Left lung (tissue), 10 donors: ENCODE measurements around the gene TMEM45B. TPM values are rescaled to one million over a fixed set of nuclear protein-coding genes. Genes with fewer than 3 reads are reported as not detected.

ENCODE experiments used
- ATAC-seq: fragments of 200-7000 bp; cut with Tn5 transposase; one replicate; pipeline ENCODE4 v1.9.1; 2020; ENCODE audit warnings: moderate library complexity
- DNase-seq, 4 donors: peaks; one replicate each; pipeline ENCODE4 v3.0.0-alpha.2; 2013 to 2020
- H3K27ac ChIP-seq, 2 donors: fragments of 200-600 bp; sonication (generic) in 1 of 2; one replicate each; pipeline versions ENCODE4 v1.5.0 to v1.8.0; 2020 to 2021
- H3K27me3 ChIP-seq, 2 donors: fragments of 200-600 bp; sonication (generic) in 1 of 2; one replicate each; pipeline versions ENCODE4 v1.5.0 to v1.8.0; 2020 to 2021
- H3K36me3 ChIP-seq, 2 donors: fragments of 200-600 bp; sonication (generic) in 1 of 2; one replicate each; pipeline versions ENCODE4 v1.5.0 to v1.8.0; 2020 to 2021
- H3K4me1 ChIP-seq, 2 donors: fragments of 200-600 bp; one replicate each; pipeline ENCODE4 v1.8.0; 2021
- H3K4me3 ChIP-seq, 2 donors: fragments of 200-600 bp; sonication (generic) in 1 of 2; one replicate each; pipeline versions ENCODE4 v1.5.0 to v1.8.0; 2020 to 2021; ENCODE audit warnings: mild to moderate bottlenecking in 1 of 2
- H3K9me3 ChIP-seq, 2 donors: fragments of 200-600 bp; sonication (generic) in 1 of 2; one replicate each; pipeline versions ENCODE4 v1.5.0 to v1.8.0; 2020 to 2021
- CTCF ChIP-seq, 2 donors: fragments of 200-600 bp; sonication (generic) in 1 of 2; IDR thresholded peaks; one replicate each; pipeline versions ENCODE4 v1.5.0 to v1.8.0; 2021; ENCODE audit warnings: antibody characterized with exemption in 2 of 2
- intact Hi-C, 2 donors: fragments of 100-400 bp; cut with DNase I; formaldehyde crosslinking; loops; one replicate each; pipeline versions ENCODE4 v1.11.2 to v1.14.2; 2022
- polyA plus RNA-seq, 6 donors: library from polyadenylated mRNA; unstranded; fragments of 120-200 nt; gene quantifications; one replicate each; pipeline ENCODE4 v1.2.1, GENCODE V29; 2013; ENCODE audit not compliant: insufficient read length in 6 of 6
- total RNA-seq, 2 donors: library from RNA; stranded (reverse); fragmentation: NEBNext Ultra II Directional; extraction: Animal tissue kit (Norgen Biotek cat#: 25700); gene quantifications; one replicate each; pipeline ENCODE4 v1.2.1, GENCODE V29; 2021
- donor health status: DM: no; HTN: yes; CAD: no.
- donor health status: DM: no; HTN: no; CAD: no.

The TMEM45B gene
- total and polyA plus RNA-seq, 8 donors = 2.0 to 24.3 (median 2.7) TPM

- no peak for TF ChIP-seq CTCF (IDR thresholded peaks at IDR 0.05)
- Histone ChIP-seq H3K9me3 (no peaks in the 10 kb centered on the region), H3K4me1 (peaks cover 7 to 15% of the 10 kb centered on the region in 2 donors), H3K27ac (no peak overlapping the region), H3K27me3 (no peaks in the 10 kb centered on the region), H3K36me3 (no peaks in the 10 kb centered on the region), H3K4me3 (no peak overlapping the region)
- ATAC-seq (no peak), DNase-seq (no peak)
- intact Hi-C loops = no loop called here
These were observed 36.6 kb downstream of the TMEM45B start for GRCh38 chr11:129852125-129852740.

- intact Hi-C loops = no loop called here
- peaks cover 0 to 4% of the 10 kb centered on the region in 2 donors for H3K36me3 ChIP-seq
- H3K4me1 ChIP-seq = peaks cover 7 to 15% of the 10 kb centered on the region in 2 donors
- H3K27ac ChIP-seq = peak overlapping the region in 1 of 2 donors; percentile 57
- H3K27me3 ChIP-seq = no peaks in the 10 kb centered on the region
- no peak overlapping the region for H3K4me3 ChIP-seq
- no peak for TF ChIP-seq CTCF (IDR thresholded peaks at IDR 0.05)
- DNase-seq = peak in 3 of 4 donors; percentile 41 to 82 (median 73)
- H3K9me3 ChIP-seq = no peaks in the 10 kb centered on the region
- ATAC-seq = peak; percentile 81
These were observed 38.0 kb downstream of the TMEM45B start for GRCh38 chr11:129853518-129854231.

GRCh38 chr11:129854232-129854805, 38.7 kb downstream of the TMEM45B start:
- intact Hi-C loops = no loop called here
- no peak for TF ChIP-seq CTCF (IDR thresholded peaks at IDR 0.05)
- Histone ChIP-seq H3K36me3 (peaks cover 0 to 10% of the 10 kb centered on the region in 2 donors), H3K27me3 (no peaks in the 10 kb centered on the region), H3K27ac (peak overlapping the region in 1 of 2 donors; percentile 57), H3K4me1 (peaks cover 7 to 15% of the 10 kb centered on the region in 2 donors), H3K9me3 (no peaks in the 10 kb centered on the region), H3K4me3 (no peak overlapping the region)
- DNase-seq (no peak), ATAC-seq (peak; percentile 52)

GRCh38 chr11:129855086-129855485, 39.4 kb downstream of the TMEM45B start:
- intact Hi-C loops = no loop called here

More at GRCh38 chr11:129855086-129855485, 39.4 kb downstream of the TMEM45B start:
- Histone ChIP-seq H3K27me3 (no peaks in the 10 kb centered on the region), H3K27ac (no peak overlapping the region), H3K36me3 (peaks cover 0 to 18% of the 10 kb centered on the region in 2 donors), H3K4me3 (no peak overlapping the region), H3K4me1 (peaks cover 7 to 15% of the 10 kb centered on the region in 2 donors), H3K9me3 (no peaks in the 10 kb centered on the region)
- TF ChIP-seq CTCF (IDR thresholded peaks at IDR 0.05) = no peak
- no peak for DNase-seq
- no peak for ATAC-seq
